OCI-M2 (cell line): ENCODE measurements around the gene ANKMY1.

Experiments used
- DNase-seq: peaks from one replicate; lab custom pipeline; 2025; ENCODE audit not compliant: unreplicated experiment; lab: John Stamatoyannopoulos, UW

Gene ANKMY1

DNA sequence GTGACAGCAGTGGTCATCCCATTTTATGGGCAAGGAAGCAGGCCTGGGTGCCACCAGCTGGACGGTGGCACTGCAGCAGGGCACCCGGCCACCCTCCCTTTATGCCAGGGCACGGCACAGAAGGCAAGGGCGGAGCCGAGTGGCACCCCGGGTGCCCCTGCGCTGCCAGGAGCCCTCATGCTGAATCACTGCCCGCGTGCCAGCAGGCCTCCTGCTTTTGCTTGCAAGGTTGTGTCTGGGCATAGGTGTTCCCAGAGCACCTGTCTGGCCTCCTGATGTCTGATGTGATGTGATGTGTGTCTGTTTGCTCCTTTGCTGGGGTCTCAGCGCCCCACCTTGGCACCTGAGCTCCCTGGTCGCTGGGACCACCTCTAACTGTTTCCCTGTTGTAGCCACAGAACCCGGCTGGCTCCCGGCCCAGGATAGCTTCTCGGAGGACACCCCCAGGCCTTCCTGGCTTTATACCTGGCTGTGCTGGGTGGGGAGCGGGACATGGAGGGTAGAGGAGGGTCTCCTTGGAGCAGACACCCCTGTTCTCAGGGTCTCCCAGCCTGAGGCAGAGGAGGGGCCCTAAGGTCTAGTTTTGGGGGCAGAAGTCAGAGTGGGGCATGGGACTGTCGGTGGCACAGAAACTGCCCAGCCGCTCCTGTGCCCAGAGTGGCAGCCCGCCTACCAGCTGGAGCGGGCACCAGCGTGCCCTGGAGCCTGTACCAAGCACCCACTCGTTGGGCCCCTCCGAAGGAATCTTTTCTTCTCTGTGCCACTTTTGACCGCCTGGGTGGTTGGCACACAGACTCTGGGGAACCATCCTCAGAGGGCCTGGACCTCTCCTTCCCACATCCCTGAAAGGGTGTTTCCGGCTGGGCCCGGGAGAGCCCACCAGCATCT lies 118.7 kb downstream of the ANKMY1 start:
- no peak for DNase-seq

DNA sequence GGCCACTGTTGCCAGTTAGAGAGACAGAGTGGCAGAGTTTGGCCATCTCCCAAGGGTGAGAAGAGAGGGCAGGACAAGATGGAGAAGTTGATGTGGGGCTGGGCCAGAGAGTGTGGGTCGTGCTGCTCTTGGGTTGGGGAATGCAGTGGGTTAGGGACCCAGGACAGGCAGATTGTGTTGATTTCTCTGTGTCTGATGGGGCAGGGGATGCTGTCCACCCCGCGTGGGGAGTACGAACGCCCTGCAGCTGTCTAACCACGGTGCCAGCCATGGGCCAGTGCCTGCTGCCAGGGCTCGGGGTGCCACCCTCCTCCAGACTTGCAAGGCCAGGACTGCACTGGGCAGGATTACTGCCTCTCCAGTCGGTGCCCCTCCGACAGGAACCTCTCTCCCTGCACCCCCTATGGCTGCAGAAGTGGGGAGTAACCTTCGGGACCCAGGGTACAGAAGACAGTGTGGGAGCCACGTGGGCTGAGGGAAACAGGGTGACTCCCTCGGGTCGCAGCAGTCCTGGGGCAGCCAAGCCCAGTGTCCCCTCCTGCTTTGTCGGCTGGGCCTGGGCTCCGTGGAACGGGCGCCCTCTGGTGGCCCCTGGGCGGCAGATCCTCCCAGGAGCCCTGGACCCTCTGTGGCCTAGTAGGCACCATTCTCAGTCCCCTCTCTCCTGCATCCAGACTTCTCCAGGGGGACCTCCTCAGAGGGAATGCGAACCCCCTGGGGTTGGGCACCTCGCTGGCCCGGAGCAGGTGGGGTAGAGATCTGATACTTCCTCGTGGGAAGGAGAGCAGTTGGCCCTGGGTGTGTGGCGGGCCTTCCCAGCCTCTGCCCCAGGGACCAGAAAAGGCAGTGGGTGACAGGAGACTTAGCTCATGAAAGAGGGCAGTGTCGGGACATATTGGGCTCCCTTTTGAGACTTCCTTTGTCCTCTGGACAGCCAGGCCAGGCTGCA lies 119.7 kb downstream of the ANKMY1 start:
- no peak for DNase-seq

DNA sequence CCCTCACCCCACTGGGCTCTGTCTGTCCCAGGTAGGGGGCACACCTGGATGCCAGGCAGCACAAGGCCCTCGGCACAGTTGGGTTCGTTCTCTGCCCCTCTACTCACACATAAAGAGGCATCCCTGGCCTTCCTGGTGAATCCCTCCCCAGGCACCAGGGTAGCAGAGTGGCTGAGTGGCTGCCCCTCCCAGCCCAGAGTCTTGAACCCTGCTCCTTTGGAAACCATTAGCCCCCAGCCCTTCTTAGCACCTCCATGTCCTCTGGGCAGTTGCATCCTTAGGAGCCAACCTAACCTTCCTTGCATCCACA lies 120.3 kb downstream of the ANKMY1 start:
- DNase-seq, result no peak

GRCh38 chr2:240436683-240437550 lies 120.9 kb downstream of the ANKMY1 start:
- DNase-seq, result no peak

GRCh38 chr2:240435948-240436682 lies 121.7 kb downstream of the ANKMY1 start:
- no peak for DNase-seq

GRCh38 chr2:240435457-240435947 lies 122.3 kb downstream of the ANKMY1 start, which contains the start of gene GPC1:
GPC1 (plus strand) TSS chr2:240435663; CDS start chr2:240435919, 256 bp downstream.
- no peak for DNase-seq

GRCh38 chr2:240434728-240435456 lies 122.9 kb downstream of the ANKMY1 start:
- no peak for DNase-seq

GRCh38 chr2:240433973-240434727 lies 123.6 kb downstream of the ANKMY1 start:
- no peak for DNase-seq

GRCh38 chr2:240432820-240433801 lies 124.7 kb downstream of the ANKMY1 start:
- no peak for DNase-seq

DNA sequence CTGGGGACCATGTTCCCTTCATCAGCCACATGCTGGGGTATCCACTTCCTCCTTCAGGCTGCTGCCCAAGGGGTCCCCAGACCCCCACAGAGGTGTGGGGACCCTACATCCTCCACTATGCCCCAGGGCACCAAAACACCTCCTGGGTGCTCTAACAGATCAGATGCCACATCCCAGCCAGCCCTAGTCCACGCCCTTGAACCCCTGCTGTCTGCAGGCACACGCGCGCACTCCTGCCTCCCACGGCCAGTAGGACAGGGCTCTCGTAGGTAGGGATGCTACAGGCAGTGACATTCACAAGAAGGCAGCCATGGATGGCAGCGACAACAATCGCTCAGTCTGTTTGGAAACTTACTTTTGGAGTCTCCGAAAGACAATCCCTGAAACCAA lies 125.4 kb downstream of the ANKMY1 start:
- DNase-seq, result no peak

- DNase-seq, result no peak
Measured at GRCh38 chr2:240431661-240432424, 125.9 kb downstream of the ANKMY1 start.

DNA sequence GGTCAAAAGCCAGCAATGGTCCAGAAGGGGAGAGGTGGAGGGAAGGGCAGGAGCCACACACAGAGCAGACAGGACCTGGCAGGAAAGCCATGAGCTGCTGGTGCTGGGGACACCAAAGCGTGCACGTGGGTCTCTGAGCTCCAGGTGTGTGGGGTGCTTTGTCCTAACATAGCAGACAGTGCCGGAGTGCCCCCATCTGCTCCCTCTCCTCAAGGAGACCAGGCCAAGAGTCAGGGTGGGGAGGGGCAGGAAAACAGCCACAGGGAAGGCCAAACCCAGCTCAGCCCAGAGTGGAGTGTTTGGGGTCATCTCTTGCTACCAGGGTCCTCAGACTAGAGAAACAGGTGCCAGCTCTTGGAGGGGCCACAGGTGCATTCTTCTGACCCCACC lies 126.5 kb downstream of the ANKMY1 start:
- no peak for DNase-seq

DNA sequence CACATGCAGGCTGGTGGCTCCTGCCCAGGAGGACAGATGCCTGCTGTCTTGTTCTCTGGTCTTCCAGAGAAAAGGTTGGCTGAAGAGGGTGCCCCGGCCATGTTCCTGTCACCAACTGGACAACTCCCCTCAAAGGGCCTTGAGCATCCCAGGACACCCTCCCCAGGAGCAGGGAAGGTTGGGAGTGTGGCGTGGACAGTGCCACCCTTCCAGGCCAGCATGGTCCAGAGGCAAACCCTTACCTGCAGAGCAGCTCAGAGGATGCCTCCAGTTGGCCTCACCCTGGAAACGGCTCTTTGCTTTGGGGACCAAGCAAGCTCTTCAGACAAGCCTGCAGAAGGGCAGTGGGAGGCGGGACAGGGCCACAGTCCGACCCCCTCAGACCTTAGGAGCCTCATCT lies 127.2 kb downstream of the ANKMY1 start:
- DNase-seq, result no peak

GRCh38 chr2:240429872-240430491 lies 127.8 kb downstream of the ANKMY1 start:
- DNase-seq, result no peak
